NCI-H146 (cell line): Measurements from ENCODE around the gene MBD5.

Experiments
- DNase-seq: peaks from one replicate; lab custom pipeline; 2025; lab: John Stamatoyannopoulos, UW

MBD5 gene

DNA sequence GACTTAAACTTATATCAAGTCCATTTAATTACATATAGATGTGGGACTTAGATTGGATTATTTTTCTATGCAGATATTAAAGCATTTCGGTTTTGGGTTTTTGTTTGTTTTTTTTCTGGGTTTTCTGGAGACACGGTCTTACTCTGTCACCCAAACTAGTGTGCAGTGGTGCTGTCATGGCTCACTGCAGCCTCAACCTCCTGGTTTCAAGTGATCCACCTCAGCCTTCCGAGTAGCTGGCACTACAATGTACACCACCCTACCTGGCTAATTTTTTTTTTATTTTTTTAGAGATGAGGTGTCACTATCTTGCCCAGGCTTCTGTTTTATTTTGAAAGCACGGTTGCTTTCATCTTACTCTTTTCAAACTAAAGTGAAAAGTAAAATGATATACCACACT, 281.6 kb downstream of the MBD5 start:
- DNase-seq = no peak

- DNase-seq = peak; percentile 42
These were observed 282.3 kb downstream of the MBD5 start for GRCh38 chr2:148303161-148303560.

DNA sequence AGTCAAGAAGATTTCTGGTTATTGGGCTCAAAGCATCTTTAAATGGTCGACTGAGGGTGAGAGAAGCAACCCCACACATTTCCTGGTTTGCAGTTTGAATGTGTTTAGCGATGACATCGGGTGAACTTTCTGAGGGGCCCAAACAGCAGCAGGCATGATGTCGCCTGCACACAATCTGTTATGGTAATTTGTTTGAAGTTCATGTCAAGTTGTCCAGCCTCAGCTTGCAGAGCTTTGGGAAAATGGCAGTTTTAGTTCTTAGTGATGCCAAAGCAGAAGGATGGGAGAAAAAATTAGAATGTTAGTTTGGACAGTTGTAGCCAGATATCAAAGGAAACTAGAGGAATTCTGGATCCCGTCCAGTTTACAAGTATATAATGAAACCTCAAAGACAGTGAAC, 284.6 kb downstream of the MBD5 start:
- no peak for DNase-seq

DNA sequence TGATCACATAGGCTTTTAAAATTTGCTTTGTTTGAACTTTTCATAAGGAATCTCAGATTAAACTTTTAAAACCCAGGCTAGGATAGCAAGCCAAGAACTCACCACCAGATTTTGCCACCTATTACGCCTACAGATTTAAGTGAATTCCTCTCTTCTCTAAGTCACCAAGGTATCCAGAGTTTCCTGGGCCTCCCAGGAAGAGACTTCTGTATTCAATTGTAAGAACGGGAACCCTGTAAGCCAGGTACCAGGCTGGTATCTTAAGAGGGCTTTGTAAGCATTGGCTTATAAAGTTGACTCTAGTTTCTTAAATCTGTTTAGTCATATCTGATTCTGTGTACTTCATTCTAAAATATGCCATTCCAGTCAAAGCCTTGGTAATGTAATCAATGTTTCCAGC, 285.1 kb downstream of the MBD5 start:
- DNase-seq = no peak

DNA sequence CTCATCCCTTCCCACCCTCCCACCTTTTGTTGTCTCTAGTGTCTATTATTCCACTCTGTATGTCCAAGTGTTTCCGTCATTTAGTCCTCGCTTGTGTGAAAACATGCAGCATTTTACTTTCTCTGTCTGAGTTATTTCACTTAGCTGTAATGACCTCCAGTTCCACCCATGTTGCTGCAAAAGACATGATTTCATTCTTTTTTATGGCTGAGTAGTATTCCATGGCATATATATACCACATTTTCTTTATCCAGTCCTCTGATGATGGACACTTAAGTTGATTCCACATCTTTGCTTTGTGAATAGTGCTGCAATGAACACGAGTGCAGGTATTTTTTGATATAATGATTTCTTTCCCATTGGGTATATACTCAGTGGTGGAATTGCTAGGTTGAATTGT, 296.7 kb downstream of the MBD5 start:
- no peak for DNase-seq

GRCh38 chr2:148338541-148338940, 317.6 kb downstream of the MBD5 start:
- no peak for DNase-seq

DNA sequence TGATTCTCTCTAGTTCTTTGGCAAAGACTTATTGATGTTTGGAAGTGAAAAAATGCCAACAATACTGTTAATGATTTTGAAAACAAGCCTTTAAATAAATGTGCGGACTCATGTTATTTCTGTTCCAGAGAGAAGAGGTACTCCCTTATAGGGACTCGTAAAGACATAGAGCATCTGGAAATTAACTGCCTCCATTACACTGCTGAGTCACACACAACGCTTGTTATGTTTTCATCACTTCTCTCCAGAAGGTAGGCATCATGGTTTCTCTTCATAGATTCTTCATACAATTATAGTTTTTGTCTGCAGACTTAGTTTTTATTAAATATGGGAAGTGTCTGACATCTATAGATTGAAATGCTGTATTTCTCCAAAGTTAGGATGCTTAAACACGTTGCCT, 321.2 kb downstream of the MBD5 start:
- DNase-seq = no peak

DNA sequence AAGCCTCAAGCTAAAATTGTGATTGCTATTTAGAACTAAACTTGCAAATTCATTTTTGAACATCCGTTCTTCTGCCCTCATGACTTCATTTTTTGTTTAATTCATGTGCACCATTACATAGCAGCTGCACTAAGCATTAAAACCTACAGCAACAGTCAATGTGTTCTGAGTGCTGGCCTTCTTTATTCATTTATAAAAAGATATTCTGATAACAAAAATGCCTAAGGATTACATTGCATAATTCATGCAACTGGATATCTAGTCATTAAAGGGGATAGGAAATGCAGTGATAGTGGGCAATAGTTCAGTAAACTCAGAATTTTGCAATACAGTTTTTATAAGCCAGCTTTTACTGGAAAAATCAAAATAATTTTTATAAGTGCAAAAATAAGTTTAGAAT, 329.3 kb downstream of the MBD5 start:
- no peak for DNase-seq

DNA sequence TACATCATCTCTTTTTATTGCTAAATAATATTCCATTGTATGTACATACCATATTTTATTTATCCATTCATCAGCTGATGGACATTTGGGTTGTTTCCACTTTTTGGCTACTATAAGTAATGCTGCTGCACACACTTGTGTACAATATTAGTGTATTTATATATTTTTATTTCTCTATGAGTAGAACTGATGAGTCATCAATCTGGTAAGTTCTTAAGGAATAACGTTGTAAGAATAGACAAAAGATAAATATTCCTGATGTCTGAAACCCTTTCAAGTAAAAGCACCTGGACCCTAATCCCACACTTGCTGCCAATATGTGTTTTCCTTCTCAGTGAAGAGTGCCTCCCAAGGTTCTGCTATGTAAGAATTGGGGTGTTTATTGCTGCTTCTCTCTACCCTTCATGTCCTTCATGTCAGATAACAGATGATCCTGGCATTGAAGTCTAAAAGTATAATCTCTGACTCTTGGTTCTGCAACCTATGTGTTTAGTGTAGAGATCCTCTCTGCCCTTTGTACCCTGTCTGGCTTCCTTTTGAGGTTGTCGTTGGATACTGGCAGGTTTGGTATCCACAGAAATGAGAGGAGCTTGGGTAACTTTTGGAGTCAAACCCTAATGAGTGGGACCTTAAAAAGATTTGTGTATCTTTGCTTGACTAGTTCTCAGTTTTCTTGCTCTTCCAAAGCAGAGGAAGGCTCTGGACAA, 330.7 kb downstream of the MBD5 start:
- DNase-seq = no peak

DNA sequence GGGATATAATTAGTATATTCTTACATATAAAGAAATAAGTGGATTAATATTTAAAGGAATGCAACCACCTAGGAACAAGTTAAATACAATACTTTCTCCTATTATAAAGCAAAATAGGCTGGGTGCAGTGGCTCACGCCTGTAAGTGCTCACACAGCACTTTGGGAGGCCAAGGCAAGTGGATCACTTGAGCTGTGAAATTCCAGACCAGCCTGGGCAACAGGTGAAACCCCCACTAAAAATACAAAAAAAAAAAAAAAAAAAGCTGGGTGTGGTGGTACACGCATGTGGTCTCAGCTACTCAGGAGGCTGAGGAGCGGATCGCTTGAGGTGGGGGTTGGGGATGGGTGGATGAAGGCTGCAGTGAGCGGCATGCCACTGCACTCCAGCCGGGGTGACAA, 337.5 kb downstream of the MBD5 start:
- no peak for DNase-seq

GRCh38 chr2:148360662-148361061, 339.8 kb downstream of the MBD5 start:
- no peak for DNase-seq

DNA sequence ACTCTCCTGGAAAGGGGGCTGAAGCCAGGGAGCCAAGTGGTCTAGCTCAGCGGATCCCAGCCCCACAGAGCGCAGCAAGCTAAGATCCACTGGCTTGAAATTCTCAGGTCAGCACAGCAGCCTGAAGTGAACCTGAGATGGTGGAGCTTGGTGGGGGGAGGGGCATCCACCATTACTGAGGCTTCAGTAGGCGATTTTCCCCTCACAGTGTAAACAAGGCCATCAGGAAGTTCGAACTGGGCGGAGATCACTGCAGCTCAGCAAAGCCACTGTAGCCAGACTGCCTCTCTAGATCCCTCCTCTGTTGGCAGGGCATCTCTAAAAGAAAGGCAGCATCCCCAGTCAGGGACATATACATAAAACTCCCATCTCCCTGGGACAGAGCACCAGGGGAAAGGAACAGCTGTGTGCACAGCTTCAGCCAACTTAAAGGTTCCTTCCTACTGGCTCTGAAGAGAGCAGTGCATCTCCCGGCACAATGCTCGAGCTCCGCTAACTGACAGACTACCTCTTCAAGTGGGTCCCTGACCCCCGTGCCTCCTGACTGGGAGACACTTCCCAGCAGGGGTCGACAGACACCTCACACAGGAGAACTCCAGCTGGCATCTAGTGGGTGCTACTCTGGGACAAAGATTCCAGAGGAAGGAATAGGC, 341.4 kb downstream of the MBD5 start:
- no peak for DNase-seq

GRCh38 chr2:148375214-148375613, 354.3 kb downstream of the MBD5 start:
- DNase-seq = no peak

DNA sequence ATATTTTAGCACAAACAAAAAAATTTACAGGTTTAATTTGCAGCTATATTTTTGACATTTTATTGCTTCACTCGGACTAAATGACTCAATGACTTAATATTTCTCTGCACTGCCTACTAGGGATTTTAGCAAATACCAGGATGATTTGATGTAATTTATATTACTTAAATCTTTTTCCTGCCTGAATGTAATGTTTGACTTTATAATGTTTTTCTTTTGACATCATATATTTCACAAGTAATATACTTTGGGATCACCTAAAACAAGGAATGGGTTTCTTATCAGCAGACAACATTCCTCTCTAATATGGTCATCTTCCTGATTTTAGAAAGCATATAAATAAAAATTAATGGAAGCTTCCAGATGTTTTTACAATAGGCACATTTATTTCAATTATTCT, 370.4 kb downstream of the MBD5 start:
- DNase-seq = no peak

- no peak for DNase-seq
These were observed 381.9 kb downstream of the MBD5 start for GRCh38 chr2:148402786-148403185.

DNA sequence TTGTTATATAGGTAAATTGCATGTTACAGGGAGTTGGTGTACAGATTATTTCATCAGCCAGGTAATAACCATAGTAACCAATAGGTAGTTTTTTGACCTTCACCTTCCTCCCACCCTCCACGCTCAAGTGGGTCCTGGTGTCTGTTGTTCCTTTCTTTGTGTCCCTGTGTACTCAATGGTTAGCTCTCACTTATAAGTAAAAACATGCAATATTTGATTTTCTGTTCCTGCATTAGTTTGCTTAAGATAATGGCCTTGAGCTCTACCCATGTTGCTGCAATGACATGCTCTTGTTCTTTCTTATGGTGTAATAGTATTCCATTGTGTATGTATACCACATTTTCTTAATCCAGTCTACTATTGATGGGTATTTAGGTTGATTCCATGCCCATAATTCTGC, 390.0 kb downstream of the MBD5 start:
- no peak for DNase-seq

DNA sequence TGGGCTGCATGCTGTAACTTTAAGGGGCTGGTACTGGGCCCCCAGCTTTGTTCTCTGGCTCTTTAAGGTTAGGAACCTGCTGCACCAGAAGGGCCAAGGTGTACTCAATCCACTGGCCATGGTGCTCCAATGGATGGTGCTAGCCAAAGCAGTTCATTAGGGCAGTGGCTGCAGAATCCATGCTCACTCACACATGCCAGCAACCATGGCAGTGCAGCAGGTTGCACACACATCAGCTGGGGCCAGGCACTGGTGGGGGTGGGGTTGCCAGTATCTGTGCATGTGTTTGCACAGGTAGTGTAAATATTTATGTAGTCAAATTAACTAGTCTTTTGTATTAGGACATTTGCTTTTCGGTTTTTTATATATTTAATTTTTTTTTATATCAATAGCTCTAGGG, 395.4 kb downstream of the MBD5 start:
- DNase-seq = no peak

DNA sequence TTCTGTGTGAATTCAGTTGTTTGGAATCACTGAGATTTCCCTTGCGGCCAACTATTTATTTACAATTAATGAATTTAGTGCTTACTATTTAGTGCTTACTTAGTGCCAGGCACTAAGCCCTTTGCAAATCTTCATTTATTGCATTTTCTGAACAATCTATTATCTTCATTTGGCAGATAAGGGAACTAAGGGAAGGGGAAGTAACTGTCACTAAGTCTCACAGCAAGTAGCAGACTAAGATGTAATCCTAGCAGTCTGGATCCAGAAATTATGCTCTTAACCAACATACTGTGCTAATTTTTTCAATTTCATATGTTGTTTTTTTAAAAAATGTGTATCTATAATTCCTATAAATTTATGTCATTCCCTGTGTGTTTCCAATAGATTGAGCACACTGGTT, 409.2 kb downstream of the MBD5 start:
- DNase-seq = no peak

- DNase-seq = no peak
These were observed 427.0 kb downstream of the MBD5 start for GRCh38 chr2:148447877-148448276.

- DNase-seq = no peak
These were observed 429.6 kb downstream of the MBD5 start for GRCh38 chr2:148450531-148450930.

DNA sequence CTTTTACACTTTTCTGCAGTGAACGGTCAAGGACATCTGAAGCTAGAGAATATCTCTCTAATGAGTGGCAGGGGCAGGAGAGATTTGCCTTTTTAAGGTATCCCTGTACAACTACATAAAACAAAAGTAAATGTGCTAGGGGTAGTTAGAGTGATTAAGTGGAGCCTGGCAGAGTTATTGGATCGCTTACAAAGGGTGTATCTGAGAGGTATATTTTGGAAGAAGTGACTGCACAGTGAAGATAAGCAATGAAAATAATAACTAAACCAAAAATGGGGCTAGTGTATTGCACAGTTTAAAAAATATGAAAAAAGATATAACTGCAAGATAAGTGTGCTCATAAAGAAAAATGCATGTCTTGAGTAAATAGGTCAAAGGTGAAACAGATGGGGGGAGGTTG, 430.2 kb downstream of the MBD5 start:
- no peak for DNase-seq

DNA sequence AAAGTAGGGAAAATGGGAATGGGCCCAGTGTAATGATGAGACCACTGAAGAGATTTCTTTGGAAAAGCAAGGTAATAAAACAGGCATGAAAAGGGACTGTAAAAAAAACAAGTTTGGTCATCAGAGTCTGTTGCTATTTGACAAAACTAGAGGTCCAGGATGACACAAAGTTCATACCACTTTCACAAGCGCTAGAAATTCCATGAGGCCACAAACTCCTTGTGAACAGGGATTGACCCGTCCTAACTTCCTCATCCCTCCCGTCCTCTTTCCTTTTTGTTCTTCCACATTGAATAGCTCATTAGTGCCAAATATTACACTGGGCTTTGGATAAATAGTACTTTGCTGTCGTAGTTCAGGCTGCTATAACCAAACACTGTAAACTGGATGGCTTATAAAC, 434.9 kb downstream of the MBD5 start:
- DNase-seq = no peak

GRCh38 chr2:148458171-148458570, 437.3 kb downstream of the MBD5 start:
- DNase-seq = no peak

DNA sequence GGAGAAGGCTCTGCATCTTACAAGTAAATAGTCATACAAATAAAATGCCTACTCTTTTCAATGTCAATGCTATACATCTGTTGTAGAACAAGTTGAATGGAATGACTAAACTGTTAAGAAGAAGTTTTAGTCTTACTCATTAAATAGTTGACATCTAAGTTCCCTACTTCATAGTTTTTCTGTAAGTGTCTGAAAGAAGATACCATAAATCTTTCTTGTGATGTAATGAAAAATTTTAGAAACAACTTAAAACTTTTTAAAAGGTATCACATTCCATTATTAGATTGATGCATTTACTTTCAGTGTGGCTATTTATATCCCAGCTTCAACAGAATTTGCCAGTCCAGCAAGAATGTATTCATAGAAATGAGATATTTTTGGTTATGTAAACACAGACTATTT, 438.5 kb downstream of the MBD5 start:
- no peak for DNase-seq
